HEK293 (cell line): ENCODE measurements around the gene SLC7A9.
A peak's percentile ranks its signal among the peaks of the same experiment; 100 is the strongest.

Experiments
- CTCF ChIA-PET: fragments of 350-600 bp; formaldehyde crosslinking; extraction: SDS; loops from one replicate; lab custom pipeline; 2021; ENCODE audit warnings: antibody characterized with exemption; lab: Yijun Ruan, JAX
- POLR2A ChIA-PET: fragments of 300-600 bp; formaldehyde crosslinking; extraction: SDS; loops from one replicate; lab custom pipeline; 2020; ENCODE audit warnings: antibody characterized with exemption, inconsistent platforms; lab: Yijun Ruan, JAX
- H3K27ac ChIP-seq: fragments of 200-500 bp; sonication (Bioruptor generic); 2 replicates; pipeline ENCODE4 v1.5.1; 2014; ENCODE audit warnings: low read depth, low read length, control low read depth, inconsistent platforms; ENCODE audit errors: extremely low read depth
- H3K36me3 ChIP-seq, 2 experiments: fragments of 200-500 bp in 1 of 2; sonication (Bioruptor generic) in 1 of 2; 1 replicate in 1 of 2; 2 replicates in 1 of 2; pipeline ENCODE4 v1.5.1; 2014 to 2017; ENCODE audit warnings: inconsistent platforms in 2 of 2, low read length in 2 of 2; ENCODE audit not compliant: control insufficient read depth in 2 of 2, insufficient read depth in 1 of 2
- H3K4me1 ChIP-seq: fragments of 200-500 bp; sonication (Bioruptor generic); 2 replicates; pipeline ENCODE4 v1.5.1; 2014; ENCODE audit warnings: mild to moderate bottlenecking, low read length, inconsistent platforms; ENCODE audit not compliant: control insufficient read depth, insufficient read depth
- H3K4me3 ChIP-seq: 2 replicates; pipeline ENCODE4 v1.5.1; 2011; ENCODE audit warnings: low read depth, mild to moderate bottlenecking, control low read depth, low read length, moderate library complexity
- H3K9me3 ChIP-seq: fragments of 200-500 bp; sonication (Bioruptor generic); 2 replicates; pipeline ENCODE4 v1.5.1; 2014; ENCODE audit warnings: low read depth, low read length, inconsistent platforms; ENCODE audit not compliant: control insufficient read depth, insufficient read depth
- EGR2 ChIP-seq: fragments of 450-650 bp; formaldehyde crosslinking; IDR thresholded peaks from 2 replicates; pipeline ENCODE4 v1.5.1; 2016; ENCODE audit warnings: low read depth, missing biosample characterization, missing genetic modification characterization
- IKZF3 ChIP-seq: fragments of 450-650 bp; IDR thresholded peaks from 2 replicates; pipeline ENCODE4 v1.5.0; 2018; ENCODE audit warnings: missing biosample characterization, mild to moderate bottlenecking, missing genetic modification characterization, moderate library complexity
- PATZ1 ChIP-seq: fragments of 450-650 bp; formaldehyde crosslinking; IDR thresholded peaks from 2 replicates; pipeline ENCODE4 v1.5.1; 2016; ENCODE audit warnings: missing biosample characterization, missing genetic modification characterization
- SP7 ChIP-seq: fragments of 450-650 bp; formaldehyde crosslinking; IDR thresholded peaks from 2 replicates; pipeline ENCODE4 v1.5.1; 2016; ENCODE audit warnings: missing biosample characterization, missing genetic modification characterization
- WT1 ChIP-seq: fragments of 450-650 bp; formaldehyde crosslinking; IDR thresholded peaks from 2 replicates; pipeline ENCODE4 v1.5.1; 2016; ENCODE audit warnings: missing biosample characterization, missing genetic modification characterization
- ZBTB26 ChIP-seq: fragments of 450-650 bp; formaldehyde crosslinking; optimal IDR thresholded peaks from 2 replicates; pipeline ENCODE3; 2016; ENCODE audit warnings: missing biosample characterization, mild to moderate bottlenecking, missing genetic modification characterization
- ZFHX2 ChIP-seq: fragments of 450-650 bp; formaldehyde crosslinking; conservative IDR thresholded peaks from 2 replicates; pipeline ENCODE4 v1.5.1; 2016; ENCODE audit warnings: missing biosample characterization, missing genetic modification characterization
- ZIC2 ChIP-seq: fragments of 450-650 bp; formaldehyde crosslinking; IDR thresholded peaks from 2 replicates; pipeline ENCODE4 v1.5.1; 2016; ENCODE audit warnings: missing biosample characterization, missing genetic modification characterization
- ZNF10 ChIP-seq: fragments of 450-650 bp; formaldehyde crosslinking; IDR thresholded peaks from 2 replicates; pipeline ENCODE4 v1.5.1; 2017; ENCODE audit warnings: missing biosample characterization, missing genetic modification characterization
- ZNF121 ChIP-seq: fragments of 450-650 bp; formaldehyde crosslinking; IDR thresholded peaks from 2 replicates; pipeline ENCODE4 v1.5.1; 2016; ENCODE audit warnings: missing biosample characterization, missing genetic modification characterization
- ZNF202 ChIP-seq: fragments of 450-650 bp; formaldehyde crosslinking; IDR thresholded peaks from 2 replicates; pipeline ENCODE4 v1.5.1; 2016; ENCODE audit warnings: missing biosample characterization, missing genetic modification characterization, borderline replicate concordance
- ZNF239 ChIP-seq: fragments of 450-650 bp; formaldehyde crosslinking; IDR thresholded peaks from 2 replicates; pipeline ENCODE4 v1.5.1; 2016; ENCODE audit warnings: missing biosample characterization, missing genetic modification characterization
- ZNF24 ChIP-seq: fragments of 450-650 bp; formaldehyde crosslinking; IDR thresholded peaks from 2 replicates; pipeline ENCODE4 v1.5.1; 2016; ENCODE audit warnings: missing biosample characterization, missing genetic modification characterization
- ZNF335 ChIP-seq: fragments of 450-650 bp; formaldehyde crosslinking; conservative IDR thresholded peaks from 2 replicates; pipeline ENCODE4 v1.5.1; 2016; ENCODE audit warnings: missing biosample characterization, missing genetic modification characterization
- ZNF521 ChIP-seq: fragments of 450-650 bp; formaldehyde crosslinking; IDR thresholded peaks from 2 replicates; pipeline ENCODE4 v1.5.1; 2017; ENCODE audit warnings: missing biosample characterization, mild to moderate bottlenecking, missing genetic modification characterization
- ZNF596 ChIP-seq: fragments of 450-650 bp; IDR thresholded peaks from 2 replicates; pipeline ENCODE4 v1.5.0; 2018; ENCODE audit warnings: missing biosample characterization, mild to moderate bottlenecking, missing genetic modification characterization, moderate library complexity
- ZNF600 ChIP-seq: fragments of 450-650 bp; formaldehyde crosslinking; IDR thresholded peaks from 2 replicates; pipeline ENCODE4 v1.5.1; 2016; ENCODE audit warnings: missing biosample characterization, missing genetic modification characterization
- ZNF664 ChIP-seq: fragments of 450-650 bp; formaldehyde crosslinking; IDR thresholded peaks from 2 replicates; pipeline ENCODE4 v1.5.1; 2016; ENCODE audit warnings: missing biosample characterization, missing genetic modification characterization
- ZNF747 ChIP-seq: fragments of 450-650 bp; formaldehyde crosslinking; IDR thresholded peaks from 2 replicates; pipeline ENCODE4 v1.5.1; 2016; ENCODE audit warnings: missing biosample characterization, missing genetic modification characterization
- ZSCAN18 ChIP-seq: fragments of 450-650 bp; formaldehyde crosslinking; IDR thresholded peaks from 2 replicates; pipeline ENCODE4 v1.5.1; 2016; ENCODE audit warnings: missing biosample characterization, missing genetic modification characterization
- ZSCAN5A ChIP-seq: fragments of 450-650 bp; formaldehyde crosslinking; IDR thresholded peaks from 2 replicates; pipeline ENCODE4 v1.5.1; 2016; ENCODE audit warnings: missing biosample characterization, missing genetic modification characterization
- ZXDB ChIP-seq: fragments of 450-650 bp; formaldehyde crosslinking; IDR thresholded peaks from 2 replicates; pipeline ENCODE4 v1.5.1; 2016; ENCODE audit warnings: missing biosample characterization, missing genetic modification characterization

The SLC7A9 gene

GRCh38 chr19:32878988-32879387 lies 9.4 kb upstream of the SLC7A9 start:
- Histone ChIP-seq H3K4me3 (no peak overlapping the region), H3K27ac (no peak overlapping the region), H3K9me3 (no peaks in the 10 kb centered on the region), H3K4me1 (peaks cover 2% of the 10 kb centered on the region), H3K36me3 (peaks cover 5 to 19% of the 10 kb centered on the region in 2 experiments; a peak in 2 of 3 replicates)
- CTCF ChIA-PET = no interaction called here
- POLR2A ChIA-PET = no interaction called here
- TF ChIP-seq ZBTB26 (no peak), ZNF121 (peak; percentile 1; the same call in 1 of the 2 replicates)

- Histone ChIP-seq H3K27ac (no peak overlapping the region), H3K4me1 (peaks cover 2% of the 10 kb centered on the region), H3K36me3 (peaks cover 5 to 16% of the 10 kb centered on the region in 2 experiments; a peak in 2 of 3 replicates), H3K9me3 (no peaks in the 10 kb centered on the region), H3K4me3 (no peak overlapping the region)
- CTCF ChIA-PET = no interaction called here
- POLR2A ChIA-PET = no interaction called here
- TF ChIP-seq ZSCAN18 (tag by site-specific recombination) = no peak
- no peak for TF ChIP-seq ZNF10 (tag by site-specific recombination)
- peak; percentile 56 for TF ChIP-seq ZFHX2 (tag by site-specific recombination)
- TF ChIP-seq EGR2 = peak; percentile 62
- no peak for TF ChIP-seq ZNF664 (tag by site-specific recombination)
- peak; percentile 32; the same call in 1 of the 2 replicates for TF ChIP-seq ZIC2 (tag by site-specific recombination)
Measured at GRCh38 chr19:32877977-32878745, 8.6 kb upstream of the SLC7A9 start.

DNA sequence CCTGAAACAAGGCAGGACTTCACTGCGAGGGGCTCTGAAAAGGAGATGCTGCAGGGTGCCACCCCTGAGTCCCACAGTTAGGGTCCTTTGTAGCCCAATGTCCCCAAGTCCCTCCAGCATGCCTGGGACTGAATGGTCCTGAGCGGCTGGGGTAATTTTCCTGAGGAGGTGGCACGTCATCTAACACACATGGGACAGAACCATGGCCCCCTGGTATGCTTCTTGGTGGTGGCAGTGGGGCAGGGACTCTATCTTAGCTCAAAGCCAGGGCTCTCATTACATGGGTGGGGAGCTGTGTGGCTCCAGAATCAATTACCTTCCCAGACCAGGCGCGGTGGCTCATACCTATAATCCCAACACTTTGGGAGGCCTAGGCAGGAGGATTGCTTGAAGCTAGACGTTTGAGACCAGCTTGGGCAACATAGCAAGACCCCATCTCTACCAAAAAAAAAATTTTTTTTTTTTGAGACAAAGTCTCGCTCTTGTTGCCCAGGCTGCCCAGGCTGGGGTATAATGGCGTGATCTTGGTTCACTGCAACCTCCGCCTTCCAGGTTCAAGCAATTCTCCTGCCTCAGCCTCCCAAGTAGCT lies 7.9 kb upstream of the SLC7A9 start:
- ChIA-PET CTCF (no interaction called here), POLR2A (no interaction called here)
- Histone ChIP-seq H3K4me1 (peaks cover 2% of the 10 kb centered on the region), H3K27ac (no peak overlapping the region)
- peak; percentile 96 for TF ChIP-seq ZNF121
- TF ChIP-seq ZNF335 (tag by site-specific recombination) = 0 out of 2 replicates have a peak, but pooled peaks have one; percentile 4
- no peak for TF ChIP-seq ZNF747
- TF ChIP-seq, all 188 proteins: peak for 2
- H3K36me3 ChIP-seq = peaks cover 5 to 16% of the 10 kb centered on the region in 2 experiments; a peak in 2 of 3 replicates
- H3K4me3 ChIP-seq = no peak overlapping the region
- H3K9me3 ChIP-seq = no peaks in the 10 kb centered on the region

- ChIA-PET POLR2A (no interaction called here), CTCF (no interaction called here)
- Histone ChIP-seq H3K4me3 (no peak overlapping the region), H3K27ac (no peak overlapping the region), H3K9me3 (no peaks in the 10 kb centered on the region), H3K36me3 (peaks cover 5 to 16% of the 10 kb centered on the region in 2 experiments; a peak in 2 of 3 replicates), H3K4me1 (peaks cover 2% of the 10 kb centered on the region)
- TF ChIP-seq ZNF239 (tag by site-specific recombination) (no peak), ZNF600 (peak; percentile 86), IKZF3 (tag by site-specific recombination) (peak; percentile 81), PATZ1 (tag by site-specific recombination) (no peak), ZNF596 (no peak), SP7 (tag by site-specific recombination) (peak; percentile 90), ZSCAN5A (tag by site-specific recombination) (no peak), ZNF202 (no peak), ZNF521 (no peak), ZXDB (no peak), ZNF24 (tag by site-specific recombination) (0 out of 2 replicates have a peak, but pooled peaks have one; percentile 34), WT1 (tag by site-specific recombination) (no peak)
Measured at GRCh38 chr19:32876919-32877285, 7.3 kb upstream of the SLC7A9 start.
